DOHH2 (cell line): ENCODE results near the gene RXFP4.

ENCODE experiments used
- H3F3A ChIP-seq: fragments of 200-600 bp; sonication (generic), shearing (Covaris generic); 2 replicates; pipeline ENCODE4 v1.6.0; 2016; ENCODE audit warnings: antibody characterized with exemption, mild to moderate bottlenecking; ENCODE audit not compliant: control insufficient read depth, insufficient read depth
- H3K27ac ChIP-seq: fragments of 200-600 bp; sonication (generic); 2 replicates; pipeline ENCODE4 v1.5.1; 2014; ENCODE audit warnings: low read depth, mild to moderate bottlenecking, low read length, moderate library complexity
- H3K27me3 ChIP-seq: fragments of 200-600 bp; sonication (generic); 2 replicates; pipeline ENCODE4 v1.6.1; 2014; ENCODE audit warnings: mild to moderate bottlenecking, low read length, mixed read lengths; ENCODE audit not compliant: control insufficient read depth
- H3K36me3 ChIP-seq: fragments of 200-600 bp; sonication (generic); 2 replicates; pipeline ENCODE4 v1.6.1; 2014; ENCODE audit warnings: mild to moderate bottlenecking, low read length, moderate library complexity, mixed read lengths; ENCODE audit not compliant: control insufficient read depth
- H3K4me1 ChIP-seq: fragments of 200-600 bp; sonication (generic); 2 replicates; pipeline ENCODE4 v1.6.1; 2014; ENCODE audit warnings: mild to moderate bottlenecking, low read length, mixed read lengths; ENCODE audit not compliant: control insufficient read depth
- H3K4me2 ChIP-seq: fragments of 200-600 bp; sonication (generic); 2 replicates; pipeline ENCODE4 v1.6.0; 2014; ENCODE audit warnings: mild to moderate bottlenecking, low read length, moderate library complexity
- H3K4me3 ChIP-seq: fragments of 200-600 bp; sonication (generic); 2 replicates; pipeline ENCODE4 v1.5.1; 2014; ENCODE audit warnings: mild to moderate bottlenecking, low read length, mixed read lengths
- H3K79me2 ChIP-seq: fragments of 200-600 bp; sonication (generic); 2 replicates; pipeline ENCODE4 v1.6.1; 2014; ENCODE audit warnings: mild to moderate bottlenecking, low read length, mixed read lengths; ENCODE audit not compliant: control insufficient read depth
- H3K9me2 ChIP-seq: fragments of 200-600 bp; sonication (generic); replicated peaks from 2 replicates; pipeline ENCODE4 v1.6.1; 2014; ENCODE audit warnings: mild to moderate bottlenecking, low read length, mixed read lengths; ENCODE audit not compliant: control insufficient read depth
- H3K9me3 ChIP-seq: fragments of 200-600 bp; sonication (generic); 2 replicates; pipeline ENCODE4 v1.6.1; 2014; ENCODE audit warnings: antibody characterized with exemption, low read length, mixed read lengths; ENCODE audit not compliant: control insufficient read depth, insufficient read depth
- H4K20me1 ChIP-seq: fragments of 200-600 bp; sonication (generic); 2 replicates; pipeline ENCODE4 v1.6.0; 2014; ENCODE audit warnings: low read depth, mild to moderate bottlenecking, antibody characterized with exemption, low read length, moderate library complexity; ENCODE audit not compliant: control insufficient read depth, insufficient read depth
- CTCF ChIP-seq: fragments of 200-600 bp; sonication (generic); IDR thresholded peaks from one replicate; pipeline ENCODE4 v1.5.1; 2014; ENCODE audit warnings: antibody characterized with exemption, mild to moderate bottlenecking, low read depth, low read length; ENCODE audit not compliant: poor library complexity, severe bottlenecking
- EZH2phosphoT487 ChIP-seq: fragments of 200-600 bp; sonication (generic); IDR thresholded peaks from 2 replicates; pipeline ENCODE4 v1.6.1; 2017; ENCODE audit warnings: borderline replicate concordance, mild to moderate bottlenecking, antibody characterized with exemption, low read length, moderate library complexity, mixed read lengths

Gene RXFP4

GRCh38 chr1:155966750-155967149 lies 25.3 kb downstream of the RXFP4 start:
- peaks cover 31% of the 10 kb centered on the region for H3K4me1 ChIP-seq
- no peaks in the 10 kb centered on the region for H3K9me2 ChIP-seq
- H3K27ac ChIP-seq, result no peak overlapping the region
- peaks cover 54% of the 10 kb centered on the region for H3K79me2 ChIP-seq
- H3K36me3 ChIP-seq, result peaks cover 83% of the 10 kb centered on the region
- no peaks in the 10 kb centered on the region for H3F3A ChIP-seq
- no peaks in the 10 kb centered on the region for H4K20me1 ChIP-seq
- H3K4me2 ChIP-seq, result no peak overlapping the region
- TF ChIP-seq EZH2phosphoT487 (no peak), CTCF (no peak)
- no peak overlapping the region for H3K4me3 ChIP-seq
- no peaks in the 10 kb centered on the region for H3K27me3 ChIP-seq
- H3K9me3 ChIP-seq, result no peaks in the 10 kb centered on the region

- peaks cover 31% of the 10 kb centered on the region for H3K4me1 ChIP-seq
- no peak overlapping the region for H3K4me2 ChIP-seq
- no peaks in the 10 kb centered on the region for H3K9me2 ChIP-seq
- TF ChIP-seq CTCF (no peak), EZH2phosphoT487 (no peak)
- H3K4me3 ChIP-seq, result no peak overlapping the region
- no peak overlapping the region for H3K27ac ChIP-seq
- H3K79me2 ChIP-seq, result peaks cover 57% of the 10 kb centered on the region
- H3K27me3 ChIP-seq, result no peaks in the 10 kb centered on the region
- H3K9me3 ChIP-seq, result no peaks in the 10 kb centered on the region
- no peaks in the 10 kb centered on the region for H3F3A ChIP-seq
- H3K36me3 ChIP-seq, result peaks cover 82% of the 10 kb centered on the region
- H4K20me1 ChIP-seq, result no peaks in the 10 kb centered on the region
Observed at GRCh38 chr1:155967341-155968050, 26.1 kb downstream of the RXFP4 start.

DNA sequence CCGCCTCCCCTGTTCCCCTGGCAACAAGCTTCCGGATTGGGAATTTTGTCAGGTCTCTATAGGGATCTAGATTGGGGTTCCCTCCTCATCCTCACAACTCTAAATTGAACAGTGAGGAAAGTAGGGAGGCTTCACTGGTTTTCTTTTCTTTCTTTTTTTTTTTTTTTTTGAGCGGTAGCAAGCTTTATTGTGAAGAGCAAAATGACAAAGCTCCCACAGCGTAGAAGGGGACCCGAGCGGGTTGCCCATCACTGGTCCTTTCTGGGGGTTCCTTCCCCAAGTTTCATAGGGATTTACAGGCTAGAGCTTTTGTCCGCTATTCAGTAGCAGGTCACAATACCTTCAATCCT lies 26.6 kb downstream of the RXFP4 start:
- Histone ChIP-seq H3K27me3 (no peaks in the 10 kb centered on the region), H3K36me3 (peaks cover 82% of the 10 kb centered on the region), H3K4me3 (no peak overlapping the region), H4K20me1 (no peaks in the 10 kb centered on the region), H3K4me2 (no peak overlapping the region), H3K79me2 (peaks cover 62% of the 10 kb centered on the region), H3K9me3 (no peaks in the 10 kb centered on the region), H3K9me2 (no peaks in the 10 kb centered on the region), H3K4me1 (peaks cover 31% of the 10 kb centered on the region), H3F3A (no peaks in the 10 kb centered on the region), H3K27ac (no peak overlapping the region)
- no peak for TF ChIP-seq CTCF
- no peak for TF ChIP-seq EZH2phosphoT487
